DMS79 treated with DMSO at 0.1 percent for 48 hours (cell line): Measurements from ENCODE around the gene SYCP3.

Experiments
- DNase-seq: peaks from one replicate; lab custom pipeline; 2025; lab: John Stamatoyannopoulos, UW

Gene SYCP3

GRCh38 chr12:101680240-101680639 is 59.0 kb downstream of the SYCP3 start:
- DNase-seq, result no peak
